Epidermal melanocyte (primary cell): ENCODE results near the gene ARGLU1.
A peak's percentile ranks its signal among the peaks of the same experiment; 100 is the strongest.
"Not testable (repeated sequence)": the region's sequence is repeated elsewhere in the genome, so short reads cannot be mapped to it uniquely, and the experiment has no call there.

ENCODE experiments used
- DNase-seq: peaks from one replicate; pipeline ENCODE4 v3.0.0; 2011; ENCODE audit warnings: low spot score; ENCODE audit not compliant: insufficient read length

The ARGLU1 gene, protein sequence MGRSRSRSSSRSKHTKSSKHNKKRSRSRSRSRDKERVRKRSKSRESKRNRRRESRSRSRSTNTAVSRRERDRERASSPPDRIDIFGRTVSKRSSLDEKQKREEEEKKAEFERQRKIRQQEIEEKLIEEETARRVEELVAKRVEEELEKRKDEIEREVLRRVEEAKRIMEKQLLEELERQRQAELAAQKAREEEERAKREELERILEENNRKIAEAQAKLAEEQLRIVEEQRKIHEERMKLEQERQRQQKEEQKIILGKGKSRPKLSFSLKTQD

DNA sequence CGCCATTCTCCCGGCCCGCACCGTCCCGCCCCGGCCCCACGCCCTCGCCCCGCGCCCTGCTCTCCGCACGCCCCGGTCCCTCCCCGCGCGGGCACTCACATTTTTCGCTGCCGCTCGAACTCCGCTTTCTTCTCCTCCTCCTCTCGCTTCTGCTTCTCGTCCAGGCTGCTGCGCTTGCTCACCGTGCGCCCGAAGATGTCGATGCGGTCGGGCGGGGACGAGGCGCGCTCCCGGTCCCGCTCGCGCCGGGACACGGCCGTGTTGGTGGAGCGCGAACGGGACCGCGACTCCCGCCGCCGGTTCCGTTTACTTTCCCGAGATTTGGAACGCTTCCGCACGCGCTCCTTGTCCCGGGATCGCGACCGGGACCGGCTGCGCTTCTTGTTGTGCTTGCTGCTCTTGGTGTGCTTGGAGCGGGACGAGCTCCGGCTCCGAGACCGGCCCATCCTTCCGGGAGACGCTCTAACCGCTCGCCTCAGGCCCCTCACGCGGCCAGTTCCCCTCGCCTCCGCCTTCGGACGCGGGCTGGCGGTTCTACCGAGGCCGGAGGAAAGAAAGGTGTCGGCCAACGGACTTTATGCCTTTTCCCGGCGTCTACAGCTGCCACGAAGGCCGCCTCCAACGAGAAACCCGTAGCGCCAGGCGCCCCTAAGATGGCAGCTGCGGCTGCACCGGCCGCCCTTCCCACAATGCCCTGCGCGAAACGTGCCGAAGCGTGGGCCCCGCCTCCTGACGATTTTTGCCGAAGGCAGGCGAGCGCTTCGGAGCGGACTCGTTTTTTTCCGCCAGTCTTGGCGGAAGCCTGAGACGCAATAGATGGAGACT is at the start of gene ARGLU1:
Gene ARGLU1, minus strand, starts transcription at position 664 of the 825 bp plus-strand sequence. Its CDS starts 218 bp downstream, at position 446.
- DNase-seq, result peak; percentile 75

DNA sequence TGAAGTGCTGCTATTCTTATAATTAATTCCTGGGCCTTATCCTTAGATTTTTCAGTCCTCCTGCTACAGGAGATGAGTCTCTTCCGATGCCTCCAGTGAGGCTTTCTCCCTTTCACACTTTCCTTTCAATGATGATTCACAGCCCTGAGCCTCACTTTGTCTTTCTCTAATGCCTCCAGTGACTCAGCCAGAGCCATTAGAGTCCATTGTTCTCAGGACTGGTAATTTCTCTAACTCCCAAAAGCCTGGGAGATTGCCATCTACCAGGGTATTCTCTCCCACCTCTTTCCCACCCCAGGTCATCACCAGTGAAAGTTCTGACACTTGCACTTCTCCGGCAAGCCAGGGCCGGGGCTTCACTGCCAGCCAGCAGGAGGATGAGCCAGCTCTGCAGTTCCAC is 49.6 kb upstream of the ARGLU1 start:
- no peak for DNase-seq

DNA sequence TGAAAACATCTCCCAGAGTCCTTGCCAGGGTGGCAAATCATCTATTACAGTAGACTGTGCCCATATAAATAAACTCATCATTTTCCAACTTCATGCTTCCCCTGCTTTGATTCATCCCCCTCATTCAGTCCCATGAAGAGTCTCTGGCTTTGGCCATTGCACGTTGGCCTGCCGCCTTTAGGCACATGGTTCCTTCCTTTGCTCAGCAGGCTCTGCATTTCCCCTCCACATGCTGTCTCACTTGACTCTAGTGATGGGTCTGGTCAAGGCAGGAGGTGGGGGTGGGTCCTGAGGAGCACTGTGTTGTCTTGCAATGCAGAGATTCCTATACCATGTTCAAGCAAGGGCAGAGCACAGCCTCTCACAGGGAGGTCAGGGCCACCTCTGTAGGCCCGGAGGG is 48.8 kb upstream of the ARGLU1 start:
- DNase-seq, result no peak

DNA sequence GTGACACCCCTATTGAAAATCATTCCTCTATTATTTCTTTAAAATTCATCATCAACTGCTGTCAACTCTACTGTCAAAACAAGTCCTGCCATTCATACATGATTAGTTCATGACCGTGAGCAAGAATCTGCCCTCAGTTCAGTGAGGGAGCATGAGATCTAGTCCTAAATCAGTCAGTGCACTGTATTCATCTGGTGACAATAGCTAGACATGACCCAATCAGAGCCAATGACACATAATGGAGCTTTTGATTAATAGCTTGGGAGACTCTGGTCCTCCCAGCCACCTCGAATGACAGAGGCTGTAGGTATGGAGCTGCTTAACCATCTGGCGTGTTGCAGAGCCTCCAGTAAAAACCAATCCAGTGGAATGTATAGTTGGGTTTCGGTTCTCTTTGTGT is 46.9 kb upstream of the ARGLU1 start:
- DNase-seq, result no peak

DNA sequence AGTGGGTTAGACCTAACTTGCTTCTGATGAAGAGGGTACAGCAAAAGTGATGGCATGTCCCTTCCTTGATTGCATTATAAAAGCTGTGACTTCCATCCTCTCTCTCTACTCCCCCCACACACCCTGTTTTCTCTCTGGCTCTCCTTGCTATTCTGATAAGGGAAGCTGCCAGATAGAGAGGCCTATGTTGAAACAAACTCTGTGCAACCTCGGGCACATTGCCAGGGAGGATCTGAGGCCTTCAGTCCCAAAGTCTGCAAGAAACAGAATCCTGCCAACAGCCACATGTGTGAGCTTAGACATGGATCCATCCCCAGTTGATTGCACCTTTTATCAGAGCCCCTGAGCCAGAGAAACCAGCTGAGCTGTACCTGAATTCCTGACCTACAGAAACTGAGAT is 44.8 kb upstream of the ARGLU1 start:
- DNase-seq, result no peak

DNA sequence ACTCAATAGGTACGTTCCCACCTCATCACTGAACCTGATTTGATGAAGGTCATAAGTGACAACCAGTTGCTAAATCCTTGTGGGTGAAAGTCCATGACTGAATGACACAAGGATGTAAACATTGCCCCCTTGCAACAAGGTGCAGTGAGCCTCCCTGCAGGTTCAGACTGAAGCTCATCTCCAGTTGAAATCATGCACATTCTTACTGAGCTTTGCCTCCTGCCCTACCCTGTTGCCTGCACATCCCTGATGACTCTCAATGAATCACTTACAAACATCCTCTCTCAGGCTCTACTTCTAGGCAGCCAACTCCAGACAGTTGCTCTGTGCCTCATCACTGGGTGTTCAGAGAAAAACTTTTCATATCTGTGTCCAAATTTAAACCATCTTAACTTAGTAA is 42.5 kb upstream of the ARGLU1 start:
- DNase-seq, result no peak

DNA sequence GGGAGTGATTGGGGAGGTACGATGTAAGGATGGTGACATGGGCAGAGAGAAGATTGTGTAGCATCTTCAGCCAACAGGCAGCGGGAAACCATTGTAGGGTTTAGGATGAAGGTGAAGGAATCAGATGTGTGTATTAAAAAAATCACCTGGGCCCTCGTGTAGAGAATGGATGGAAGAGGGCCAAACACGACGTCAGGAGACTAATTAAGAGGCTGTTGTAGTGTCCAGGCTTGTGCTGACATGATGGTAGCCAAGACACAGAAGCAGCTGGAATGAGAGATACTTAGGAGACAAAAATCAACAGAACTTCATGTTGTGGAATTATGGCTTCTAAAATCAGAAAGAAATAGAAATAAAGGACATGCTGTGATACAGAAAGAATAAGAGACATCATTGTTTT is 41.2 kb upstream of the ARGLU1 start:
- DNase-seq, result no peak

DNA sequence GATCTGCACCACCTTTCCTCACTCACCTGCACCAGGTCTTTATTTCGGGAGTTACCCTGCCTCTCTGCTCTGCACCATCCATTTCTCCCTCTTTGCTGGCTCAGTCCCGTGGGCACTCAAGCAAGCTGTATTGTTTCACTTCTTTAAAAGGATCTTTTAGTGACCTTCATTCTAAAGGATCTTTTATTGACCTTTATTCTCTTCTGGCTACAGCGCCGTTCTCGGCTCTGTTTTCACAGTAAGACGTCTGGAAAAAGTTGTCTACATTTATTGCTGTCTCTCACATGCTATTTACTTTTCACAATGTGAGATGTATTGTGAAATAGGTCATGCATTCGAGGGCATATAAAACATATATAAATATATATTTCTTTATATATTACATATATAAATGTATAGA is 35.6 kb upstream of the ARGLU1 start:
- no peak for DNase-seq

DNA sequence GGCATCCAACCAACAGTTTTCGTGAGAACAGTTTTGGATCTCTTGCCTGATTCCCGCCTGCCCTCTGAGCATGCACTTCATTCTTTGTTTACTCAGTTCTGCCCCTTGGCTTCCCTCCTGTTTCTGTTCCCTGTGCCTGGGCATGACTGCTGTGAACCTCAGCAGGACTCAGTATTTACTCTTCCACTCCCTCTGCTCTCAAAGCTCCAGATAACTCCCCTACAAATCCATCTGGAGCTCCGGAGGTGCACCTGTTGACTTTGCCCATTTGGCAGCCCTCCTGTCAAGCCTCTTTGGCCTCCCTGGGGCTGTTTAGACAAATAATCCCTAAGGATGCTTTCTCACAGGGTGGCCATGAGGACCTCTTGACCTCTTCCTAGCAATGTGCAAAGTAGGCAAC is 34.2 kb upstream of the ARGLU1 start:
- DNase-seq, result no peak

GRCh38 chr13:106601489-106601888 is 33.6 kb upstream of the ARGLU1 start:
- DNase-seq, result no peak

DNA sequence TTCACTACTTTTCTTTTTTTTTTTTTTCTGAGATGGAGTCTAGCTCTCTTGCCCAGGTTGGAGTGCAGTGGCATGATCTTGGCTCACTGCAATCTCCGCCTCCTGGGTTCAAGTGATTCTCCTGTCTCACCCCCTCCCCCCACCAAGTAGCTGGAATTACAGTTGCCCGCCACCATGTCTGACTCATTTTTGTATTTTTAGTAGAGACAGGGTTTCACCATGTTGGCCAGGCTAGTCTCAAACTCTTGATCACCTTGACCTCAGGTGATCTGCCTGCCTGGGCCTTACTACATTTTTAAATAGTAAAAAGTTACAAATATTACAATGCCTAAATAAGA is 32.8 kb upstream of the ARGLU1 start:
- DNase-seq, result not testable (repeated sequence)

DNA sequence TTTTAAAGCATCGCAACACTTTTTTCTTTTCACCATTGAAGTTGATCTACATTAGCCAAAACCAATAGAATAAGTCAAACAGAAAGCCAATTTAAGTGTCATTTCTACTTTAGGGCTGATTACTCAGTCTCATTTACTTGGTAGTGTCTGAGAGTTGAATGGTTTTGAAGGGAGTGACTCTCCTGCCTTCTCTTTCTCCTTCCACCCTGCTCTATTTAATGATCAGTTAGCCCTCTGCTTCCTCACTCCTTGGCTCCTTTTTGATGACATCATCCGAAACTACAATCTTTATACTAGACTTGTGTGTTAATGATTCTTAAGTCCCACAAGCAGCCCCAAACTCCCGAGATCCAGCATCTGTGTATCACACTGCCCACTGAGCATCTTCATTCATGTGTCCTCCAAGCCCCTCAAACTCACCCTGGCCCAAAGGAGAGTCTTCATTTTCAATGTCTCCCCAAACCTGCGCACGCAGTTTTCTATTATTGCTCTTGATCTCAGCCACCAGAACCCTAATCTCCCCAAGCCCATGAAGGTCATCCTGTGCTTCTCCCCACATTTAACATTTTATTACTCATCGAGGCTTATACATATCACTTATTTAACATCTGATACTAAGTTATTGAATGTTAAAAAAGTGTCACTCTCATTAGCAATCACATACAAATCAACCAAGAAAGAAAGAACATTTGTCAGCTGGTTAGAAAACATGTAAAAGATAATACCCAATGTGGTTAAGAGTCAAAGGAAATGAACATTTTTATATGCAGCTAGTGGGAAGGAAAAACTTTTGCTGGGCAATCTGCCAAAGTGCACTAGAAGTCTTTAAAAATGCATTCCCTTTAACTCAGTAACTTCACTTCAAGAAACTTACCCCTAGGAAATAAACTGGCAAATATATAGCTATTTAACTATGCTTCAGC is 32.2 kb upstream of the ARGLU1 start:
- DNase-seq, result peak; percentile 27

DNA sequence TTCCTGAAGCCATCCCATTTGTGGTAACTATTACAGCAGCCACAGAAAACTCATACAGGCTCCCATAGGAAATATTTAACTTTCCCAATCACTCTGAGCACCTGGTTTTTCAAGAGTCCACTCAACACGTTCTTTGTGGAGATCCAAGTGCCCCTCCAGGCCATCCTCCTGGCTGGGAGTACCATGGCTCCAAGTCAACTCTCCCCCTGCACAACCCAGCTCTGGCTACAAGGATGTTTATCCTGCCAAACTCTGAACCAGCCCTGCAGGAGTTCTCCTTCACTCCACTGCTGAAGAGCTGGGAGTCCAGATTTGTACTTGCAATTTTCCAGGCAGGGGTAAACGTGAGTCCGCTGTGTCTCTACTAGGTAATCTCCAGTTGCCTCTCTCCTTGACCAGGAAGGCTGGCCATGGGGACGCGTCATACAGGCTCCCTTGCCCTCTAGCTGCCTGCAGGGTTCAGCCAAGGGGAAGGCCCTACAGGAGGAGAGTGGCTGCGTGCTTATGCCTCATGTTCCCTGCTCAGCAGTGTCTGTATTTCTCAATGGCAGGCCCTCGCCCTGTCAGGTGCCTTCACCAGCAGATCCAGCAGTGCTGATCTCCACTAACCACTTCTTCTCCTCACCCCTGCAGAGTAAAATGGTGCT is 29.9 kb upstream of the ARGLU1 start:
- DNase-seq, result no peak

- no peak for DNase-seq
These were observed 29.2 kb upstream of the ARGLU1 start for GRCh38 chr13:106597186-106597585.

GRCh38 chr13:106596275-106596937 is 28.5 kb upstream of the ARGLU1 start:
- DNase-seq, result no peak

DNA sequence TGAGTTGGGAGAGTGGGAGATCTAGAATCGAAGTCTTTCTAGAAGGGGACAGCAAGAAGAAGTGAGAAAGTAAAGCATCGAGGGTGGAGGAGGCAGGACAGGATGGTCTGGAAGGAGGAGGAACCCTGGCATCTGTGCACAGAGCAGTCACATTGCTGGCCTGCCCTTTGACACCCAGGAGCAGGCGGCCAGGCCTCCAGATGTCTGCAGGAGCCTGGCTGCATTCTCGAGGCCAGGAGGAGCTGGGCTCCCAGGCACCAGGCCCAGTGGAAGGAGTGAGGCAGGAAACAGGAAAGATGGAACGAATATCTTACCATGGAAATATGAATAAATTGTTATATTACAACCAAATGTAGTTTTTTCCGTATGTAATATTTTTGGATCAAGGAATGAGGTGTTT is 27.7 kb upstream of the ARGLU1 start:
- DNase-seq, result no peak

DNA sequence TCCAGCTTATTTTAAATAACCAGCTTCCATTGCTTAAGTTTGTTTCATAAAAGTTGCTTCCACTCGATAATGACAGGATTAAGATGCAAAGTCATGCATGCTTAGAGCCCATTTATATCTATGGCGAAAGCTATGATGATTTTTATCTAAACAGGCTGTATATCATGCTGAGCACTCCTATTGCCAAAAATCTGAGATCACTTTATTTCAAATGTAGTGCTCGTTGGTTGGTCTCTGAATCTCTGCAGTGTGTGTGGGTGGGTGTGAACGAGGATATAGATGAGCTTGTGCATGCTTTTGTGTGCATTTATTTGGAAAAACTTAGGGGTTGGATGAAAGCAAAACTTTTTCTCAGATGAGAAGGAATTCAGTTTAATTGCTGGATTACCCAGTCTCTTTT is 27.0 kb upstream of the ARGLU1 start:
- no peak for DNase-seq

- DNase-seq, result no peak
These were observed 25.2 kb upstream of the ARGLU1 start for GRCh38 chr13:106593132-106593531.

- no peak for DNase-seq
These were observed 23.4 kb upstream of the ARGLU1 start for GRCh38 chr13:106591299-106591698.

GRCh38 chr13:106589716-106590115 is 21.8 kb upstream of the ARGLU1 start:
- DNase-seq, result no peak

DNA sequence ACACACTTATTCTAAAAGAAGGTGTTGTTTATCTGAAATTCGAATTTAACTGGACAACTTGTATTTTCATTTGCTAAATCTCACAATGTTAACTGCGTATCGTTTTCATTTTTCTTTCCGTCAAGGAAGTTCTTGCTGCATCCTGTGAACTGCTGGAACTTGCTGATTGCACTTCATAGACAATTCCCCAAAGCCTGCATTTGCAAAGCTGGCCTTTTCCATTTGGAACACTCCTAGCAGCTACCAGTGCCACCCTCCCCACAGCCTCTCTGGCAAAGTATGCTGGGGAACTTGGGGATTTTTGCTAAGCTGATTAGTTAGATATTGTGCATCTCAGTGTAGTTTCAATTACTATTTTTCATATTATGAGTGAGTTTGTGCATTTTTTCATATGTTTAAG is 20.4 kb upstream of the ARGLU1 start:
- DNase-seq, result no peak
